ENCODE measurements around the gene DNAH7.

The DNAH7 gene

DNA sequence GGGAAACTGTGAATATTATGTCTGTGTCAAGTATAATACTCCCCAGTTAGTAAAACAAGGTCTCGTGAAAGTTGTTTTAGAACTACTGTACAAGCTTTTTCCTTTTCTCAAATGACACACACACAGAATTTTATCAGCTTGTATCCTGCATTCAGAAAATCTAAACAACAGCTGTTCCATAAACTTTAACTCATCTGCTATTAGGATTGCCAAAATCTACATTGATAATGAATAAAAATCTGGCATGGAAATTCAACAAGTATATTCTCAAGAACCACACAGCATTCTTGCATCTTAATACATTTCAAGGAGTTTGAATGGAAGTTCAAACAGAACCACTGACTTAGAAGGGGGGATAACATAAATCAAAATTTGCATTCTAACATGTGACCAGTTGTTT lies 260.4 kb downstream of the DNAH7 start:
- DNase-seq (ENCODE audit: low spot score) = no peak

DNA sequence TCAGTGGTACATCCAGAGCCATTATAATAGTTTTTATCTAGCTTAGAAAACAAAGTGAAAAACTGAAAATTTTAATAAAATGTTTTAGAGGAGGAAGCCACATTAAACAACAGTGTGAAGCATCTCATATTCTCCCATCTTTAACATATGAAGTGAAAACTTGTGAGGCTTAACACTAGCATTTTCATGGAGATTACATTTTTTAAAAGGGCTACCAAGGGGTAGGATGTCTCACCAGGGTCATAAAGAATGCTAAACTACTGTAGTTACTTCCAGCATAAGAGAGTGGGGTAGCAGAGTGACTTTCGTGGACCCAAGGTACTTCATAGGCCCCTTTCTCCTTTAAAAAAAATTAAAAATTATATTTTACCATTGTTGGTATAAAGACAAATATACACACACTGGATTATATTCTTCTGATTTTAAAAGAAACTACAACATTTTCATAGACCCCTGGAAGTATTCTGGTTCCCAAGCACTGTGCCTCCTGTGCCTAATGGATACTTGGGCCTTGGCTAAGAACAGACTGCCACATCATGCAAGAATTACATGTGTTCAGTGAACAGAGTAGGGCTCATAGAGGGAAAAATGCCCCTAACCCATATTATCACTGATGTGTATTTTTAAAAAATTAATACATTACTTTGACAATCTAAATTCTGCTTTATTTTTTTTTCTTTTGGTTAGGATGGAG lies 263.2 kb downstream of the DNAH7 start:
- no peak for DNase-seq (ENCODE audit: low spot score)

DNA sequence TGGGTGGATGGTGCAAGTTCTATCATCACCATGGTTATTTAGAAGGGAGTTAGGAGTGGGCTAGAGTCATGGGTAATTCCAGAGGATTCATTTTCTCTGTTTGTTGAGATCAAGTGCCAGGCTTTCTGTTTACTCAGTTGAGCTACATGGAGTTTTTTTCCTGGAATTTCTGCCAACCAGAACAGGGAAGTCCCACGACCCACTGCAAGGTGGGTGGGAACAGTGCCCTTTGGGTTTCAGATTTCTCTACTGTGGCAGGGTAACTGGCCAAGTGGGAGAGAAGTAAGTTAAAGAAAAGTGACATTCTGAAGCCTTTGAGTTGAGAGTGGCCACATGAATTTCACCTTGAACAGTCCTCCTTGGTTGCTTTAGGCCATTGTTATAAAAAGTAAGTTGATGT lies 272.8 kb downstream of the DNAH7 start:
- no peak for DNase-seq (ENCODE audit: low spot score)

DNA sequence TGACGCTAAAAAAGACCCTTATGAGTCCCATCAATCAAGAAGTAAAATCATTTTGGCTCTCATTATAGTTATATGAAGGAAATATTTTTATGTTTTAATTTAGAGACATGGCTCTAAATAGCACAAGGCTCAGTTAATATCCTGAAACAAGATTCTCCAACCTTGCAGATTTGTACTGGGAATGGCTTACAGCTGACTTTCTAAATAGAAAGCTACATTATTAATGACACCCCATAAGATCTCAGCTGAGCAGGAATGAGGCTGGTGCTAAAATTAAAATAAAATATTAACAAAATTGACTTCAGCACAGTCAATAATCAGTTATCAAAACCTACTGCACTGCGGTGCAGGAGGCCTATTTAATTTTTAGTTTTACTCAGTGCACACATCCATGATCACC lies 274.8 kb downstream of the DNAH7 start:
- DNase-seq (ENCODE audit: low spot score) = no peak

DNA sequence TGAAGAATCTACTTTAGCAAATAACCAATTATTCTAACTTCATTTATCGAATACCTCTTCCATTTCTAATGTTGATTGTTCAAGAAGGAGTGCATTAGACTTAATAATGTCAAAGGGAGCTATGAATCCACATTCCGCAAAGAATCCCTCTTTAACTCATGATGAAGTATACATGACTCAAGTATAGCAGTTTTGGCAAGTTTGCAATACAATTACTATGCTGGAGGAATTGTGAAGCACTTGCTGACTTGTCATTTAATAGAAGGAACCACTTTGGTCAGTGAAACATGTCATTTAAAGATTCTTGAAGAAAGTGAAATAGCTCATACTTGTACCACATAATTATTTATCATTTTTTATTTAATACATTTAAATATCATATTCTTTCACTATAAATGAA lies 286.5 kb downstream of the DNAH7 start:
- no peak for DNase-seq (ENCODE audit: low spot score)

DNA sequence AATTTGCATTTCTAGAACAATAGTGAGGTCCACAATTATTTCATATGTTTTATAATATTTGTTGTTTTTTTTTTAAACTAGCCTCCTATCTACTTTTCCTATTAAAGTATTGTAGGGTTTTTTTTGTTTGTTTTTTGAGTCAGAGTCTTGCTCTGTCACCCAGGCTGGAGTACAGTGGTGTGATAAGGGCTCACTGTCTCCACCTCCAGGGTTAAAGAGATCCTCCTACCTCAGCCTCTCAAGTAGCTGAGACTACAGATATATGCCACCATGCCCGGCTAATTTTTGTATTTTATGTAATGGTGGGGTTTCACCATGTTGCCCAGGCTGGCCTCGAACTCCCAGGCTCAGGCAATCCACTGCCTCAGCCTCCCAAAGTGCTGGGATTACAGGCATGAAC lies 289.1 kb downstream of the DNAH7 start:
- no peak for DNase-seq (ENCODE audit: low spot score)

DNA sequence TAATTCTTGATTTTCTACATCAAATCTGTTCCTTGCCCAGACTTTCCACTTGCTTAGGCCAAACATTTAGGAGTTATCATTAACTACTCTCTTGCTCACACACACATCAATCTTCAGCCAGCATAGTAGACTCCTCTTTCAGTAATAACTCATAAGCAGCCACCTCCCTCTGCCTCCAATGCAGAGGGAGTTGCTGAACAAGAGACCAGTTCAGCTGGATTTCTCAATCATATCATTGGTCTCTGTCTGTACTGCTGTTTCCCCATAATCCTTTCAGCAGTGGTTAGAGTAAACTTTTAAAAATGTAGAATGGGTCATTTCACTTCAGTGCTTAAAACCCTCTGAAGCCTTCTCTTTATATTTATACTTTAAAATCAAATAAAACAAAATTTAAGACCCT lies 298.7 kb downstream of the DNAH7 start:
- no peak for DNase-seq (ENCODE audit: low spot score)

DNA sequence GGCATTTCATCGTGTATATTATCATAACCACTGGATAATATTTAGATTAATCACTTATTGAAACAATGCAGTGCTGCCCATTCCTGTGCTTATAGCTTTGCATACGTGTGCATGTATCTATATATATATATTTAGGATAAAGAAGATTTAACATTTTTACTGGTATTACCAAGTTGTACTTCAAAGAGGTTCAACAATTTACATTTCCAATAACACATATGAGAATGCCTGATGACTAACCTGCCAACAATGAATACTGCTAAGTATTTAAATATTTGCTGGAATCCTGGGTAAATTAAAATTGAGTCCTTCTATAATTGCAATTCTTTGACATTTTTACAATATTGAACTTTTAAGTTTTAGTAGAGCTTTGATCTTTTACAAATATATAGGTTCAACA lies 300.2 kb downstream of the DNAH7 start:
- no peak for DNase-seq (ENCODE audit: low spot score)

DNA sequence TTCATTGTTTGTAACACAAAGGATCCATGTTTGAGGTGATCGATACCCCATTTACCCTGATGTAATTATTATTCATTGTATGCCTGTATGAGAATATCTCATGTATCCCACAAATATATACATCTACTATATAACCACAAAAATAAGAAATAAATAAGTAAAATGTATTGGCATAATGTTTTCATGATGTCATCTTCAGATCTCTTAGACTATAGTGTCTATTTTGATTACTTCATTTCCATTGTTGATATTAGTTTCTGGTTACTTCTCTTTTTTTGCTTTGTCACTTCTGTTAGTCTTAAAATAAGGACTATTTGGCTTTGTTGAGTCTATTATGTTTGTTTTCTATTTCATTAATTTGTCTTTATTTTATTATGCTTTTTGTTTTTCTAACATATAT lies 301.9 kb downstream of the DNAH7 start:
- no peak for DNase-seq (ENCODE audit: low spot score)

DNA sequence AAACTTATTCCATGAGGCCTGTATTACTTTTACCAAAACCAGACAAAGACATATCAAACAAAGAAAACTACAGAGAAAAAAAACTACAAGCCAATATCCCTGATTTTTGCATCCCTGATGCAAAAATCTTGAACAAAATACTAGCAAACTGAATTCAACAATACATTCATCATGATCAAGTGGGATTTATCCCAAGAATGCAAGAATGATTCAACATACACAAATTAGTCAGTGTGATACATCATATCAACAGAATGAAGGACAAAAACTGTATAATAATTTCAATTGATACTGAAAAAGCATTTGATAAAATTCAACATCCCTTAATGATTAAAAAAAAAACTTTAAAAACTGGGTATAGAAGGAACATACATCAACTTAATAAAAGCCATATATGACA lies 304.8 kb downstream of the DNAH7 start:
- no peak for DNase-seq (ENCODE audit: low spot score)

DNA sequence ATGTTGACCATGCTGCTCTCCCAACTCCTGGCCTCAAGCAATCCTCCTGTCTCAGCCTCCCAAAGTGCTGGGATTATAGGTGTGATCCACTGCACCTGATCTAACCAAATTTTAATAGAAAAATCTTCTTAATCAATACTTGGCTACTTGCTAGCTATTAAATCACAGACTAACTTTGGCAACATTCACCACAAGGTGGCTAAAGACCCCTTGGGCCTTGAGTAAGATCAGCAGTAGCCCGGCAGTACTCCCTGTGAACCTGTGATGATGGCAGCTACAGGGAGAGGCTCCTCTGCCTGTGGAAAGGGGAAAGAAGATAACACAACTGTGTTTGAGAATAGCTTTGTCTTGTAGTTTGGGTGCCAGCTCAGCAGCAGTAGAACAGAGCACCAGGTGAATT lies 308.8 kb downstream of the DNAH7 start:
- DNase-seq (ENCODE audit: low spot score) = no peak

DNA sequence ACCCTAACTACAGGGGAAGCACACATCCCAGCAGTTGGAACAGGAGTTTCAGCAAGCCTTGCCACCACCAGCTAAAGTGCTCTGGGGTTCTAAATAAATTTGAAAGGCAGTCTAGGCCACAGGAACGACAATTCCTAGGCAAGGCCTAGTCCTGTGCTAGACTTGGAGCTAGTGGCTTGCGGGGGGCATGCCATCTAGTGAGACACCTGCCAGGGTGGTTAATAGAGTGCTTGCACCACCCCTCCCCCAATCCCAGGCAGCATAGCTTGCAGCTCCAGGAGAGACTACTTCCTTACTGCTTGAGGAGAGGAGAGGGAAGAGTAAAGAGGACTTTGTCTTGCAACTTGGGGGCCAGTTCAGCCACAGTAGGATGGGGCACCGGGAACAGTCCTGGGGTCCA lies 309.8 kb downstream of the DNAH7 start:
- no peak for DNase-seq (ENCODE audit: low spot score)

DNA sequence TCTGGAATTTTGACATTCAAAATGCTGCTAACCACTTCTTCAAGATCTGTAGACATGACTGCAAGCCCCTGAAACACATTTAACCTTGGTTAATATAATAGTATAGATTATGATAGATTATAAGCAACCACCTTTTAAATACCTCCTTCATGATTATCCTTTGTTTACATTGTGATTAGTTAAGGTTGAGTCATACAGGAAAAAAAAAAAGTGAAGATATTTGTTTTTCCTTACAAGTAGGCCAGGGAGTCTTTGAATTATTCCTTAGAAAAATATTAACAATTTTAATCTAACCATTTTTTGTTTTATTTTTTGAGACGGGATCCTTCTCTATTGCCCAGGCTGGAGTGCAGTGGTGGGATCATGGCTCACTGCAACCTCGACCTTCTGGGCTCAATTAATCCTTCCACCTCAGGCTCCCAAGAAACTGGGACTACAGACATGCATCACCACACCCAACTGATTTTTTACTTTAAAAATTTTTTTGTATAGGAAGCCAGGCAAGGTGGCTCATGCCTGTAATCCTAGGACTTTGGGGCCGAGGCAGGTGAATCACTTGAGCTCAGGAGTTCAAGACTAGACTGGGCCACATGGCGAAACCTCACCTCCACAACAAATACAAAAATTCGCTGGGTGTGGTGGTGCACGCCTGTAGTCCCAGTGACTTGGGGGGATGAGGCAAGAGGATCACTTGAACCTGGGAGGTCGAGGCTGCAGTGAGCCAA lies 312.3 kb downstream of the DNAH7 start:
- no peak for DNase-seq (ENCODE audit: low spot score)

DNA sequence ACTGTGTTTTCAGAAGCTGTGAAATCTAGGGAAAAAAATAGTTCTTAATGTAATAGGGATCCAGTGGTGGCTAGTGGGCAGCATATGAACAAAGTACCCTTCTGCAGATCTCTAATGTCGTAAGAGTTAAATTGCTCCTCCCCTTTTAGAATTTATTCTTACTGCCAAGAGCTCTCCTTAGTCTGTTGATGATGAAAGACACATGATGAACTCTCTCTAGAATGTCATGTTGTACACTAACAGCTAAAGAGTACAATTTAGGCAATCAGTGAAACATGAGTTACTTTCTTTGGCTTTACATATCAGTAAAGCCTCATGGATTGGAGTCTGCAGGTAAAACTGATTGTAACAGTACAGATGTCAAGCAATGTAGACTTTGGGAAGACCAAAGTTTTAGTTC lies 327.4 kb downstream of the DNAH7 start:
- no peak for DNase-seq (ENCODE audit: low spot score)

DNA sequence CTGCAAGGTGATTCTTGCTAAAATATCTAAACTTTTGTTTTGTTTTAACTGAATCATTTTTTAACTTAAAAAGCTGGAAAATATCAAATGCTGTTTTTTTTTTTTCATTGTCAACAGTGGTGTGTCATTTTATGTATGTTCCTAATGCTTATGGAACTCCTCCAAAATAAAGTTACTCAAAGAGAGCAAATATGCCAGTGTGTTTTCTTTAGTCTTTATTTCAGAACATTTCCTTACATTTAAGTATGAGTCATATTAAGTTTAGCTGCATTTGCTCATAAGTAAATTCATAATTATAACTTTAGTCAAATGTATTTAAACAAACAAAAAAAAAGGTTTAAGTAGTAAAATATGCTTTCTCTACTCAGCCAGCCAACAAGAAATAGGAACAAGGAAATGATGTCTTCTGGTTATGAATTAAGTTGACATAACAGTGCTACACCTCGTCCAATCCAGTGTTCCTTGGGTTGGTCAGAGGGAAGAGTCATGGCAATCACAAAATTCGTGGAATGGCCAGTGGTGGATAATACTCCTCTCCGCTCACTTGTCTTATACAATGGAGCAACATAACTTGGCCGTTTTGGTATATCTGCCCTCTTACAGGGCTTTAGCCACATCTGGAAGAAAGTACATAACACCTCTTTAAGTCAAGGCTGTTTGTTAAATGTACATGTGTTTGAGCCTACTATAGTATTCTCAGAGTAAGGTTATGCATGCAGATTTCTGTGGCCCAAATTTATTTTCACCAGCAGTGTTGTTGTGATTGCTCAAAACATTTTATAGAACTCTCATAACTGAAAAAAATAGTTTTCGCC lies 330.9 kb downstream of the DNAH7 start:
- no peak for DNase-seq (ENCODE audit: low spot score)

DNA sequence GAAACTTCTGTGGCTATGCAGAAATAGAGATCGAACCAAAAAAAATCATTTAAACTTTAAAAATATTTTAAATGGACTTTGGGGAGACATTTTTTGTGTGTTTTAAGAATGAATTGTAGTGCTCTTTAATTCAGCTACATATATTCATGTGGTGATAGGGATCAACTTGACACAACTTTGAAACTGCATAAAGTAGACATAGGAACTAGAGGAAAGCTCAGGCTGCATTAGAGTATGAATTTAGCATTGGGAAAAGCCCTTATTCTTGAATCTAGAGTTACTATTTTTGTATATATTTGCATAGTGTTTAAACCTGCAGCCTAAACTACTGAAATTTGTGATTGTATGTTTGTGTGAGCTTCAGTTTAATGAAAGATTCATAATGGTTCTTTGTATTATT lies 333.3 kb downstream of the DNAH7 start:
- no peak for DNase-seq (ENCODE audit: low spot score)

DNA sequence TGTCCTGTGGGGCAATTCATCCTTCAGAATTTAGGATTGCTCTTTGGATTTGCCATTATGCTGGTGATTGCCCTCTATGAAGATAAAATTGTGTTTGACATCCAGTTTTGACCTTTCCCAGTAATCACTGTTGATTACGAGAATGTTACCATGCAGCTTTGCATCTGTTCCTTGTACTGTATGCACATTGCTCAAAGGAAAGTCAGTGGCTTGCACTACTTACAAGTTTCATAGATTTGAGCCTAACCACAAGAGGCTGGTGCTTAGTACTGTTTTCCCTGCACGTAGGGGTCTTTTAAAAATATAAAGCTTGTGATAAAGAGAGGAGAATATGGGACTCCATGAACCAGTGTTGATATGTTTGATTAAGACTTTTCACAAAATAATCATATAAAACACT lies 333.7 kb downstream of the DNAH7 start:
- DNase-seq (ENCODE audit: low spot score) = no peak

DNA sequence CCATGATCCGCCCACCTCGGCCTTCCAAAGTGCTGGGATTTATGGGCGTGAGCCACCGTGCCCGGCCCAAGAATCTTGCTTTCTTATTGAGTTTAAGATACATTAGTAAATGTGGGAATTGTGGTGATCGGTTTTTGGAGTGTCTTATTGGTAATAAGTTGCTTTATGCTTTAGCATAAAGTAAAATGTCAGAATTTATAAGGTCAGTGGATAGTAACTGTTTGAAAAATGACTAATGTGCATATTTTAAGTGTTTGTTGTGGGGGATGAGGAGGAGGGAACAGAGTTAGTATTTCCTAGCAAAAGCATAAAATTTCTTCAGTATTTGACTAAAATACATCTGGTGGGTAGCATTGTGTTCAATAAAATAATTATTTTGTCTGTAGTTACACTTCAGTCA lies 334.2 kb downstream of the DNAH7 start:
- no peak for DNase-seq (ENCODE audit: low spot score)

DNA sequence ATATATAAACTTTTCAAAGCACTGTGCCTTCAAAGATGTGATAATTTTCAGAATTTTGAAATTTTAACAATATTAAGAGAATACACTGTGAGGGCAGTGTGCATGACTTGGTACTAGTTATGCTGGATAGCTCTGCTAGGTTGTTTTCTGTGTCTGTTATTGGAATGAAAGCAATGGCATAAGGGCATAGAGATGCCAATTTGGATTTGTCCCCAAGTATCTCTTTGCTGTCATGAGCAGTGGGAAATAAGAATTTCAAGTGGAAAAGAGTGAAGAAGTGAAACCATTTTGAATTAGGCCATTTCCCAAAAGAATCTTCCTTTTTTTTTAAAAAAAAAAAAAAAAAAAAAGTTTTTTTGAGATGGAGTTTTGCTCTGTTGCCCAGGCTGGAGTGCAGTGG lies 334.8 kb downstream of the DNAH7 start:
- DNase-seq (ENCODE audit: low spot score) = no peak

DNA sequence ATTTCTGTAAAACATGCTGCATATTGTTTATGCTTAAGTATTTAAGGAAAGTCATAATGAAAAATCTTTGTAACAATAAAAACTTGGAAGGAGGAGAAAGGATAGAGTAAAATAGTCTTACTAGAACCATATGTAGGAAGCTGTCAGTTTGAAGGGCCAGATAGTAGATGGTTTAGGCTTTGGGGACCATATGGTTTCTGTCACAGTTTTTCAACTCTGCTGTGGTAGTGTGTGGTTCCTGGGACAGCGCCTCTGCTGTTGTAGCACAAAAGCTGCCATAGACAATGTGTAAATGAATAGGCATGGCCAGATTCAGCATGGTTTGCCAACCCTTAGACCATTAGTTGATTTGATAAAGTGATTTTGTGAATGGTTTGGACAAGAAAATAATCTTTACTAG lies 336.1 kb downstream of the DNAH7 start:
- no peak for DNase-seq (ENCODE audit: low spot score)

DNA sequence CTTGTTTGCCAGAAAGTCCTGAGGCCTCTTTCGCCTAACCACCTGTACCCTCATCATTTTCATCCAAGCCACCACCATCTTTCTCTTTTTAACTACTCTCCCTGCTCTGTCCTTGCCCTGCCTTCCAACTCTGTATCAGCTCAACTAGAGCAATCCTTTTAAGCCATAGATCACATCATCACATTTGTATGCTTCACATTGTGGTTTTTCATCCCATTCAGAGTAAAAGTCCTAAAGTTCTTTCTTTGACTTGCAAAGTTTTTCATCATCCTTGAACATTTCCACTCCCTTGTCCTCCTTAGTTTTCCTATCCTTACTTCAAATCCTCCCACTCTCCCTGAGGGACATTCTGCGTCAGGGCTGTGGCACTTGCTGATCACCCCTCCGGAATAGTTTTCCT lies 337.7 kb downstream of the DNAH7 start:
- no peak for DNase-seq (ENCODE audit: low spot score)

DNA sequence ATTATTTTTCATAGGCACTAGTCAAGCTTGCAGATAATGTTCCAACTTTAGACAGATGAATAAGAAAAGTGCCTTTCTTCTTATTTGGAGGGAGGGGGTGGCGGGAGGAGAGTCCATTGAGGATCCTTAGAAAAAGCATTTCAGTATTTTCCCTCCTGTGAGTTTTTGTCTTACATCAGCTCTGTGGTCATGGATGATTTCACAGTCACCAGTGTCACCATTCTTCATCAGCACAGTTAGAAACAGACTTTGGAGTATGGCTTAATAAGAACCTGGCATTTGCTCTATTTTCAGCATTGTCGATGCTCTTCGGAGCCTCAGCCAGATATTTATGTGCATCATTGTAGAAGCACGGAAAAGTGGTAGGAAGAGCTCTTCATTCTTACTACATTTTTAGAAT lies 341.5 kb downstream of the DNAH7 start:
- no peak for DNase-seq (ENCODE audit: low spot score)

DNA sequence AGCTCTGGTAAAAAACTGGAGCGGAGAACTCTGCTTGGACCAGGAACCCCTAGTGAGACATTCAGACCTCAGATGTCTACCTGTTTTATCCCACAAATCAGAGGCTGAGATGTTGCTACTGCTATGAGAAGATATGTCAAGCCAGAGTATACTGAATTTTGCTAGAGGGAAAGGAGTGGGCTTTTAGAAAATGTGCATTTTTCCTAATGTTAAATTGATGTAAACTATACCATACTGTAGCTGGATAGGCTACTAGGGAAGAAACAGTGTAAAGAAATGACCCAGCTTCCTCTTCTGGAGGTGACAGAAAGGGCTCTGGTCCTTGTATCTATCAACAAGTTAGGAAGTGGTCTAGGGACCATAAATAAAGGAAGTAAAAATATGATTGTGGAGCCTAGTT lies 346.6 kb downstream of the DNAH7 start:
- no peak for DNase-seq (ENCODE audit: low spot score)

Measured in activated CD4-positive, alpha-beta T cell treated with anti-CD3 and anti-CD28 coated beads, Interleukin-2, Interleukin-4, amounts not matched to agents 100 ng/mL and 50 ng/mL, durations not matched to agents 16 hours and 8 hours (primary cell).